Stimulated activated CD4-positive, alpha-beta T cell treated with anti-CD3 and anti-CD28 coated beads, Interleukin-15, amount 100 ng/mL, for 24 hours (primary cell): ENCODE data around the gene BRF1.

Experiments used
- DNase-seq: peaks from one replicate; pipeline ENCODE4 v3.0.0-alpha.2; 2020

Gene BRF1

GRCh38 chr14:105257464-105257863 lies 43.3 kb downstream of the BRF1 start:
- DNase-seq = peak; percentile 11

- DNase-seq = no peak
Observed at GRCh38 chr14:105256292-105256960, 44.4 kb downstream of the BRF1 start.

GRCh38 chr14:105255021-105255507 lies 45.7 kb downstream of the BRF1 start:
- DNase-seq = no peak

GRCh38 chr14:105253329-105253682 lies 47.5 kb downstream of the BRF1 start:
- DNase-seq = no peak

GRCh38 chr14:105252552-105253328 lies 48.1 kb downstream of the BRF1 start:
- no peak for DNase-seq

GRCh38 chr14:105251920-105252319 lies 48.9 kb downstream of the BRF1 start:
- no peak for DNase-seq

GRCh38 chr14:105250986-105251385 lies 49.8 kb downstream of the BRF1 start:
- no peak for DNase-seq

GRCh38 chr14:105250008-105250366 lies 50.8 kb downstream of the BRF1 start:
- DNase-seq = no peak

- DNase-seq = no peak
Observed at GRCh38 chr14:105249182-105250007, 51.4 kb downstream of the BRF1 start.

- peak; percentile 92 for DNase-seq
Observed at GRCh38 chr14:105248368-105249181, 52.2 kb downstream of the BRF1 start, which contains the start of gene BTBD6. TSS of gene BTBD6 (plus strand) at chr14:105248533. CDS start at chr14:105248712, 179 bp downstream.

GRCh38 chr14:105247715-105248367 lies 53.0 kb downstream of the BRF1 start:
- DNase-seq = no peak

- DNase-seq = no peak
Observed at GRCh38 chr14:105247026-105247425, 53.8 kb downstream of the BRF1 start.

- no peak for DNase-seq
Observed at GRCh38 chr14:105244334-105244733, 56.5 kb downstream of the BRF1 start.

- DNase-seq = no peak
Observed at GRCh38 chr14:105241641-105242040, 59.2 kb downstream of the BRF1 start.

GRCh38 chr14:105240811-105241576 lies 59.8 kb downstream of the BRF1 start:
- DNase-seq = no peak

GRCh38 chr14:105229099-105229655 lies 71.6 kb downstream of the BRF1 start:
- no peak for DNase-seq

- no peak for DNase-seq
Observed at GRCh38 chr14:105228562-105228961, 72.2 kb downstream of the BRF1 start.

- DNase-seq = no peak
Observed at GRCh38 chr14:105227346-105227745, 73.5 kb downstream of the BRF1 start.

- no peak for DNase-seq
Observed at GRCh38 chr14:105226198-105226597, 74.6 kb downstream of the BRF1 start.

GRCh38 chr14:105224845-105225570 lies 75.8 kb downstream of the BRF1 start:
- DNase-seq = no peak
